SK-N-MC (cell line): ENCODE measurements around the gene PRAME.

ENCODE experiments used
- EZH2 ChIP-seq: fragments of 200-600 bp; sonication (generic); IDR thresholded peaks from one replicate; pipeline ENCODE4 v1.6.1; 2017; ENCODE audit warnings: antibody characterized with exemption
- FOXP2 ChIP-seq: optimal IDR thresholded peaks from 2 replicates; pipeline ENCODE3; 2011; ENCODE audit warnings: mild to moderate bottlenecking, moderate library complexity; ENCODE audit not compliant: insufficient read depth; ENCODE audit errors: extremely low read length, control extremely low read depth
- POLR2AphosphoS5 ChIP-seq: IDR thresholded peaks from 2 replicates; pipeline ENCODE4 v1.6.1; 2012; ENCODE audit warnings: mild to moderate bottlenecking, low read depth, low read length, borderline replicate concordance

- TF ChIP-seq EZH2 (no peak), POLR2AphosphoS5 (no peak), FOXP2 (no peak)
Observed at GRCh38 chr22:22536515-22536914, 22.6 kb downstream of the PRAME start.
